Measurements from ENCODE around the gene NUCB2.
"Not testable (repeated sequence)": the region's sequence is repeated elsewhere in the genome, so short reads cannot be mapped to it uniquely, and the experiment has no call there.

Gene NUCB2

GRCh38 chr11:17276236-17277023 lies at the start of gene NUCB2:
NUCB2 (plus strand) TSS chr11:17276739; CDS start chr11:17295324, 18,585 bp downstream.
- DNase-seq = peak; percentile 94

DNA sequence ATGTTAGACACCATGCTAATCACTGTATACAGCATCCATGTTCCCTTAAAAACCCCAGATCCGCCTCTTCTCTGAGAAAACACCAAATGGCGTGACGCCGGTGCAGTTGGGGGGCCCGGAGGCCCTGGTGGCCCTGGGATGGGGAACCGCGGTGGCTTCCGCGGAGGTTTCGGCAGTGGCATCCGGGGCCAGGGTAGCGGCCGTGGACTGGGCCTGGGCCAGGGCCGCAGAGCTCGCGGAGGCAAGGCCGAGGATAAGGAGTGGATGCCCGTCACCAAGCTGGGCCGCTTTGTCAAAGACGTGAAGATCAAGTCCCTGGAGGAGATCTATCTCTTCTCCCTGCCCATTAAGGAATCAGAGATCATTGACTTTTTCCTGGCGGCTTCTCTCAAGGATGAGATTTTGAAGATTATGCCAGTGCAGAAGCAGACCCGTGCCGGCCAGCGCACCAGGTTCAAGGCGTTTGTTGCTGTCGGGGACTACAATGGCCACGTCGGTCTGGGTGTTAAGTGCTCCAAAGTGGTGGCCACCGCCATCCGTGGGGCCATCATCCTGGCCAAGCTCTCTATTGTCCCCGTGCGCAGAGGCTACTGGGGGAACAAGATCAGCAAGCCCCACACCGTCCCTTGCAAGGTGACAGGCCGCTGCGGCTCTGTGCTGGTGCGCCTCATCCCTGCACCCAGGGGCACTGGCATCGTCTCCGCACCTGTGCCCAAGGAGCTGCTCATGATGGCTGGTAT lies 48.2 kb upstream of the NUCB2 start:
- DNase-seq = not testable (repeated sequence)

- no peak for DNase-seq
These were observed 46.9 kb upstream of the NUCB2 start for GRCh38 chr11:17229481-17230152.

GRCh38 chr11:17230867-17231851 lies 45.4 kb upstream of the NUCB2 start:
- no peak for DNase-seq

GRCh38 chr11:17233101-17233500 lies 43.4 kb upstream of the NUCB2 start:
- DNase-seq = no peak

DNA sequence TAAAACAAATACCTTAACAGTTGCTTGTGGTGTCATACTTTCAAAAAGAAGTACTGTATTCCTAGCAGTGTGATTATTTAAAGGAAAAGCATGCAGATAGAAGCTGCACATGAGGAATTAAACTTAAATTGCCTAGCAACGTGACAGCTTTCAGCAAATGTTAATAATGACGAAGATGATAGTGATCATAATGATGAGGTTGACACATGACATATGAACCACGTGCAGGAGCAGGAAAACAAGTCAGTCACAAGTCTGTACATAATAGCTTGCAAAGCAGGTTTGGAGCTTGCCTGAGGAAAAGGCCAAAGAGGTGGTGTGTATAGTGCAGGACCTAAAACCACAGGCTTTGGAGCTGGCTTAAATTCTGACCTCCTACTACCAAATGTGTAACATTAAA lies 38.2 kb upstream of the NUCB2 start:
- DNase-seq = no peak

DNA sequence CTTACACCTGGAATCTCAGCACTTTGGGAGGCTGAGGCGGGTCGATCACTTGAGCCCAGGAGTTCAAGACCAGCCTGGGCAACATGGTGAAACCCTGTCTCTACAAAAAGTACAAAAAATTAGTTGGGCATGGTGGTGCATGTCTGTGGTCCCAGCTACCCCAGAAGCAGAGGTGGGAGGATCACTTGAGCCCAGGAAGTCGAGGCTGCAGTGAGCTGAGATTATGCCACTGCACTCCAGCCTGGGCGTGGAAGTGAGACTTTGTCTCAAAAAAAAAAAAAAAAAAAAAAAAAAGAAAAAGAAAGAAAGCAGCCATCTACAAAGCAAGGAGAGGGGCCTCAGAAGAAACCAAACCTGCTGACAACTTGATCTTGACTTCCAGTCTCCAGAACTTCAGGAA lies 36.6 kb upstream of the NUCB2 start:
- not testable (repeated sequence) for DNase-seq

DNA sequence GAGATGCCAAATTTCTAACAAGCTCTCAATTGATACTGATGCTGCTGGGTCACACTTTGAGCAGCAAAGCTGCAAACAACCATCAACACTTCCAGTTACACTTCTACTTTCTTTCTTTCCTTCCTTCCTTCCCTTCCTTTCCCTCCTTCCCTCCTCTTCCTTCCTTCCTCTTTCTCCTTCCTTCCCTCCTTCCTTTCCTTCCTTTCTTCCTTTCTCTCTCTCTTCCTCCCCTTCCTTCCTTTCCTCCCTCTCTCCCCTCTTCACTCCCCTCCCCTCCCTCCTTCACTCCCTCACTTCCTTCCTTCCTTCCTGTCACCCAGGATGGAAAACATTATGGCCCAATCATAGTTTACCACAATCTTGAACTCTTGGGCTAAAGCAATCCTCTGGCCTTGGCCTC lies 35.8 kb upstream of the NUCB2 start:
- no peak for DNase-seq

DNA sequence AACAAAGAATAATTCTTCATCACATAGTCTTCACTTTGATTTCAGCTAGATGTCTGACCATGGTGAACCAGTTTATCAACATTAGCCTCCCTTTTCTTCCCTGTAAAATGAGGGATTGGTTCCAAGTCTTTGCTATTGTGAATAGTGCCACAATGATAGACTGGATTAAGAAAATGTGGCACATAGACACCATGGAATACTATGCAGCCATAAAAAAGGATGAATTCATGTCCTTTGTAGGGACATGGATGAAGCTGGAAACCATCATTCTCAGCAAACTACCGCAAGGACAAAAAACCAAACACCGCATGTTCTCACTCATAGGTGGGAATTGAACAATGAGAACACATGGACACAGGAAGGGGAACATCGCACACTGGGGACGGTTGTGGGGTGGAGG lies 33.6 kb upstream of the NUCB2 start:
- DNase-seq = not testable (repeated sequence)

- DNase-seq = no peak
These were observed 32.5 kb upstream of the NUCB2 start for GRCh38 chr11:17244046-17244445.

- DNase-seq = no peak
These were observed 25.8 kb upstream of the NUCB2 start for GRCh38 chr11:17250561-17251350.

DNA sequence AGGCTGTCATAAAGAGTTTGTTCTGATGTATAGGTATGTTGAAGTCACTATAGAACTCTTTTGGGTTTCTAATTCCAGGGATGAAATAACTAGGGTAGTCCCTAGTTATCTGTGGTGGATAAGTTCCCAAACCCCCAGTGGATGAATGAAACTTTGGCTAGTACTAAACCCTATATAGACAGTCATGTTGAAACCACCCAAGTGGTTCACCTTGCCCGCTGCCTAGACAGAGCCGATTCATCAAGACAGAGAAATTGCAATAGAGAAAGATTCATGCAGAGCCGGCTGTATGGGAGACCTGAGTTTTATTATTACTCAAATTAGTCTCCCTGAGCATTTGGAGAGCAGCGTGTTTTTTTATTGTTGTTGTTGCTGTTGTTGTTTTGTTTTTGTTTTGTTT lies 23.8 kb upstream of the NUCB2 start:
- no peak for DNase-seq

DNA sequence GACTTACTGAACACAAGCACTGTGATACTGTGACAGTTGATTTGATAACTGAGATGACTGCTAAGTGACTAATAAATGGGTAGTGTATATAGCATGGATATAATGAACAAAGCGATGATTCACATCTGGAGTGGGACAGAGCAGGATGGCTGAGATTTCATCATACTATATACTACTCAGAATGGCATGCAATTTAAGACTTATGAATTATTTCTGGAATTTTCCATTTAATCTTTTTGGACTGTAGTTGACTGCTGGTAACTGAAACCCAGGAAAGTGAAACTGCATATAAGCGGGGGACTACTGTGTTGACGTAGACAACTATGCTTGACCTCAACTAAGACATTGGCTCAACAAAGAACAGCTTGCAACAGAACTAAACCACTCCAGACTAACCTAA lies 20.0 kb upstream of the NUCB2 start:
- DNase-seq = peak; percentile 98

GRCh38 chr11:17257196-17257595 lies 19.3 kb upstream of the NUCB2 start:
- DNase-seq = peak; percentile 76

GRCh38 chr11:17258670-17259069 lies 17.9 kb upstream of the NUCB2 start:
- DNase-seq = no peak

- DNase-seq = no peak
These were observed 17.0 kb upstream of the NUCB2 start for GRCh38 chr11:17259519-17259918.

DNA sequence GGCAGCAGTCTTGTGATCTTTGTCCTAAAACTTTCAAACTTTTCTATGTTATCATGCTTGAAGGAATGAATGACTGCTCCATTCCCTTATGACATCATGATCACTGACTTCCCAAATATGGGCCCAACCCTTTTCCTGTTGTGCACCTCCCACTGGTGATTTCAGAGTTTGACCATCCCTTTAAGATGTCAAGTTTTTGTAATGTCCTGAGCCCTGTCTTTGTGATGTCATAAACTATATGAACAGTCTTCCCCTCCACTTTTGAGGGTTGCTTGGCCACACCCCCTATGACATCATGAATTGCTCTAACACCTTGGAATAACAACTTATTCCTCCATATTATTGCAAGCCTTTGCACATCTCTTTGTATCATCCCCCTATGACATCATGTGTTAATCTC lies 16.5 kb upstream of the NUCB2 start:
- DNase-seq = peak; percentile 23

DNA sequence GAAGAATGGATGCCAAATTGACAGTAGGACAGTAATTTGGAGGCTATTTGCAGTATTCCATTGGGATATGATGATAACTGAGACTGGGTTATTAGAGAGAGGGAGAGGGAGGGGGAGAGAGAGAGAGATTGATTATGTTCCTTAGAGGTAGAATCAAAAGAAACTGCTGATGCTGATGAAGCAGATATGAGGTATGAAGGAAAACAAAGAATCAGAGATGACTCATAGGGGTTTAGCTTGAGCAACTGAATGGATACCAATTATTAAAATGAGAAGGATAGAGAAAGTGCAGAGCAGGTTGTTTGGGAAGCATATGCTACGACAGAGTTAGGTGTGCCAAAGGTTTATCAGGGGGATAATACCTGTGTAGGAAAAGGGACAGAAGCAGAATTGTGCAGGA lies 12.8 kb upstream of the NUCB2 start:
- peak; percentile 65 for DNase-seq

DNA sequence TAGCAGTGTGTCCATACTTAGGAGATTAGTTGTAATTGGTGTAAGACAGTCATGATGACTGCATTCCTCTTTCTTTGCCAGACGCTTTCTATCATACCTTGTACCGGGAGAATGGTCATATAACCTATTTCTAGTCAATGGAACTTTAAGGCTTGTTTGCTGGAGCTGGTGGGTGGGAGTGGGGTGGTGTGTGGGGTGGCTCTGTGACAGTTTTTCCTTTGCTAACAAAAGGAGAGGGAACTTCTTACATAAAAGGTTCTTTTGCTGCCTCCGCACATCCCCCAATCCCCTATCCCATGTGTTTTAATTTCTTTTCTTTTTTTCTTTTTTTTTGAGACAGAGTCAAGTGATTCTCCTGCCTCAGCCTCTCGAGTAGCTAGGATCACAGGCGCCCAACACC lies 9.8 kb upstream of the NUCB2 start:
- DNase-seq = no peak

GRCh38 chr11:17267576-17267975 lies 9.0 kb upstream of the NUCB2 start:
- DNase-seq = peak; percentile 9

GRCh38 chr11:17268500-17268899 lies 8.0 kb upstream of the NUCB2 start:
- not testable (repeated sequence) for DNase-seq

DNA sequence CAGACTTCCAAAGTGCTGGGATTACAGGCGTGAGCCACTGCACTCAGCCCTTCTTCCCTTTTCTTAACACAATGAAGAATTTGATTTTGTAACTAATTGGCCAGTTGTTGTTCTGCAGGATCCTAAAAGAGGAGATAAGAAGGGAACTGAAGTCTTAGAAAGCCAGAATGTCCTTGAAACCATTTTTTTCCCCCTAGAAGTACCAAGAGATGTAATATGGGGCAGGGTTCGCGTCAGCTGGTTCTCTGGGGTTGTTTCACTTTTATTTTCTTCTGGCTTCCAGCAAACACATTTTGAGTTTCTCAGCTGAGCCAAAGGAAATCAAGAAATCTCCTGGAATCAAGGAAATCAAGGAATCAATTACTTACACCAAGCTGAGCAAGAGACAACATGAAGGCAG lies 7.6 kb upstream of the NUCB2 start:
- DNase-seq = no peak

Data from HCEC 1CT (cell line).